Gastrocnemius medialis (tissue), 4 donors: ENCODE results near the gene PEAK3.
"Not testable (repeated sequence)": the region's sequence is repeated elsewhere in the genome, so short reads cannot be mapped to it uniquely, and the experiment has no call there.

Source experiments
- POLR2A ChIP-seq, 2 donors: fragments of 450-650 bp; IDR thresholded peaks; one replicate each; pipeline ENCODE4 v1.6.1; 2017; ENCODE audit warnings: antibody characterized with exemption in 2 of 2, mild to moderate bottlenecking in 2 of 2, moderate library complexity in 2 of 2
- TF ChIP-seq, protein P1 (sequence below), 5 experiments: fragments of 450-650 bp in 3 of 5; fragments of 200-600 bp in 2 of 5; sonication (generic) in 2 of 5; IDR thresholded peaks in 4 of 5; conservative IDR thresholded peaks in 1 of 5; 1 replicate in 4 of 5; 2 replicates in 1 of 5; pipeline ENCODE4 v1.5.1; 2016 to 2019; ENCODE audit warnings: antibody characterized with exemption in 5 of 5, mild to moderate bottlenecking in 3 of 5, moderate library complexity in 3 of 5

DNA sequence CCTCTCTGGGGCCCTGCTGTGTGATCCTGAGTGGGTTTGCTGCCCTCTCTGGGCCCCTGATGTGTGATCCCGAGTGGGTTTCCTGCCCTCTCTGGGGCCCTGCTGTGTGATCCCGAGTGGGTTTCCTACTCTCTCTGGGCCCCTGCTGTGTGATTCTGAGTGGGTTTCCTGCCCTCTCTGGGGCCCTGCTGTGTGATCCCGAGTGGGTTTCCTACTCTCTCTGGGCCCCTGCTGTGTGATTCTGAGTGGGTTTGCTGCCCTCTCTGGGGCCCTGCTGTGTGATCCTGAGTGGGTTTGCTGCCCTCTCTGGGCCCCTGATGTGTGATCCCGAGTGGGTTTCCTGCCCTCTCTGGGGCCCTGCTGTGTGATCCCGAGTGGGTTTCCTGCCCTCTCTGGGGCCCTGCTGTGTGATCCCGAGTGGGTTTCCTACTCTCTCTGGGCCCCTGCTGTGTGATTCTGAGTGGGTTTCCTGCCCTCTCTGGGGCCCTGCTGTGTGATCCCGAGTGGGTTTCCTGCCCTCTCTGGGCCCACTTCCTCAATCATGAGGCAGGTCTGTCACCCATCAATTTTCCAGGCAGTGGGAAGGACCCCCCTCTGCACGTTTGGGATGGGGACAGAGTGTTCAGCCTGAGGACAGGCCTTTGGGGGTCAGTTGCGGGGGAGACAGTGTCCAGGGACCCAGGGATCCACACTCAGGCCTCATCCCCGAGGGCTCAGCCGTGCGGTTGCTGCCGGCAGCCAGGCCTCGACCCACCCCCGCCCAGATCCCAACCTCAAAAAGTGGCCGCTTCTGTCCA lies 512 bp downstream of the PEAK3 start:
- not testable (repeated sequence) for TF ChIP-seq POLR2A (IDR thresholded peaks at IDR 0.05)
- TF ChIP-seq, protein P1, sequence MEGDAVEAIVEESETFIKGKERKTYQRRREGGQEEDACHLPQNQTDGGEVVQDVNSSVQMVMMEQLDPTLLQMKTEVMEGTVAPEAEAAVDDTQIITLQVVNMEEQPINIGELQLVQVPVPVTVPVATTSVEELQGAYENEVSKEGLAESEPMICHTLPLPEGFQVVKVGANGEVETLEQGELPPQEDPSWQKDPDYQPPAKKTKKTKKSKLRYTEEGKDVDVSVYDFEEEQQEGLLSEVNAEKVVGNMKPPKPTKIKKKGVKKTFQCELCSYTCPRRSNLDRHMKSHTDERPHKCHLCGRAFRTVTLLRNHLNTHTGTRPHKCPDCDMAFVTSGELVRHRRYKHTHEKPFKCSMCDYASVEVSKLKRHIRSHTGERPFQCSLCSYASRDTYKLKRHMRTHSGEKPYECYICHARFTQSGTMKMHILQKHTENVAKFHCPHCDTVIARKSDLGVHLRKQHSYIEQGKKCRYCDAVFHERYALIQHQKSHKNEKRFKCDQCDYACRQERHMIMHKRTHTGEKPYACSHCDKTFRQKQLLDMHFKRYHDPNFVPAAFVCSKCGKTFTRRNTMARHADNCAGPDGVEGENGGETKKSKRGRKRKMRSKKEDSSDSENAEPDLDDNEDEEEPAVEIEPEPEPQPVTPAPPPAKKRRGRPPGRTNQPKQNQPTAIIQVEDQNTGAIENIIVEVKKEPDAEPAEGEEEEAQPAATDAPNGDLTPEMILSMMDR (IDR thresholded peaks at IDR 0.05 in 4 of 5, conservative IDR thresholded peaks at IDR 0.05 in 1 of 5), result not testable (repeated sequence)
